Stimulated activated CD4-positive, alpha-beta T cell treated with anti-CD3 and anti-CD28 coated beads, Interleukin-15, amount 100 ng/mL, for 24 hours (primary cell): ENCODE measurements around the gene CASK.
"Not testable (repeated sequence)": the region's sequence is repeated elsewhere in the genome, so short reads cannot be mapped to it uniquely, and the experiment has no call there.

Experiments
- DNase-seq: peaks from one replicate; pipeline ENCODE4 v3.0.0-alpha.2; 2020

CASK gene

GRCh38 chrX:41728125-41728524, 195.2 kb downstream of the CASK start:
- no peak for DNase-seq

DNA sequence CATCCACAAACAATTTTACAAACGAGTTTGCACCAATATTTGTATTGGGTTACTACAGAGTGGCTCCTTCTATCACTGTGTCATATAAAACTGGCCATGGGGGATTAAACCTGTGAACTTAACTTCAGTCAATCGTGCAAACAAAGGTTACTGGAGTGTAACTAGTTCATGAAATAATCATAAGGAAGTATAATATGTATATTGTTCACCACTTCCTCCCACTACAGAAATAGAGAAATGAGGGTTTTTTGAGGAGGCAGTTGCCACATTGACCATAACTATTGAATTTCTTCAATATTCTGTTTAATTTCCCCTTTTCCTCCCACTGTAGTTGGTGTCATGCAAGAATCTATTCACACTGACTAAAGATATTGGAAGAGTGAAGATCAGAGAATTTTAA, 199.5 kb downstream of the CASK start, which contains the start of gene GPR82:
TSS of gene GPR82 (plus strand) at position 356 of the 400 bp plus-strand sequence. CDS start 2,846 bp downstream, outside the sequence.
- DNase-seq, result no peak

DNA sequence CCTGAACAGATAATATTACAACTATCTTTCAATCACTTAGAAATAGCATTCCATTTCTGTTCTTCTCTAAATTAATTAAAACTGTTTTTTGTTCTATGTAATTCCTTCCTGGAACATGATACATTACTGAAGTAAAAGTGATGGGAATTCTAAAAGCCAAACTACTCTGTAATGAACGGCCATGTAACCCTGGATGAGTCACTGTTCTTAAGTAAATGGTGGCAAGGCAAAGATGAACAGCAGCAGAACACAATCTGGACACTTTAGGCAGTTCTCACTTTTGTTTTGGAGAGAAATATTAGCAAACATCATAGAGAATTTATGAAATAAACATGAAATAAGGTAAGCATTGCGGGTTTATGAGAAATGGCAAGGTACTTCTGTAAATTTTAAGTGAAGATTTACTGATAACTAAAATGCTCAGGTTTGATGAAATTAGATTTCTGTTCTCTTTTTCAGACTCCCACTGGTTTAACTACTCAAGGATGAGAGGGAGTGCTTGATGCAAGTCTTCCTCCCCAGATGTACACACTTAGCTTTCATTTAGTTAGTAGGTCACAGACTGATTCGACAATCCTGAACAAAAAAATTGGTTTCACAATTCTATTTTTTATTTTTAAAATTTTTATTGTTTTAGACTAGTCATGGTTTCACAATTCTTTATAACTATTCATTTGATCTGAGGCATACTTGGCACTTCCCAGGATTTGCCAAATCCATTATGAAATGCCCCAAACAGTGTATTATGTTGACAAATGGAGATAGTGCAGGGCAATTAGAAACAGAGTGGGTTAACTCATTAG, 200.3 kb downstream of the CASK start:
- DNase-seq, result no peak

- no peak for DNase-seq
Measured at GRCh38 chrX:41722214-41722613, 201.1 kb downstream of the CASK start.

GRCh38 chrX:41721590-41721989, 201.8 kb downstream of the CASK start:
- DNase-seq, result no peak

DNA sequence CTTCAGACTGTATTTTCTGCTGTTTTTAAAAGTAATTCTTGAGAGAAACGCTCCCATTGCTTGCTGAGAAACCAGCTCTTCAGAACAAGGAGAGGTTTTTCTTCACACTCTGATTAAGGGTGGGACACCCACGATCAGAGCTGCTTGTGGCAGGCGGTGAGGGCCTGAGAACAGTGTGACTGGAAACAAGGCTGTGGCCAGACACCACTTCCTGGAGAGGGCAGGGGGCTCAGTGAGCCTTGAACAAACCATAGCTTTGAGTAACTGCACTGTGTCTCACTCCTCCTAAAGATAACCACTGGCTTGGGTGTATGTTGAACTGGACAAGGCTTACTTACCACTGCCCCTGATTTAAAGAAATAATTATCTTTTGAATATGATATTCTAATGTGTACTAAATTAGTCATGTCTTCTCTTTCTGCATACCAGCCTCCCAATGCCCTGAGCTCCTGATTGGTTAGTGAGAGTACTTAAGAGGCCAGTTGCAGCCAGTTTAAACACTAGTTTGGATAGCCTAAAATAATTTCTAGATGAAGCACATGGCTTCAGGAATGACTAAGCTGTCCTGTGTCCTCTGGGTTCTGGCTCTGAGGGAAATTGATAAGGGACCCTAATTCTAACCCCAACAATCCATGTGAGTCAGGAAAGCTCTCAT, 203.1 kb downstream of the CASK start:
- DNase-seq, result peak; percentile 46

DNA sequence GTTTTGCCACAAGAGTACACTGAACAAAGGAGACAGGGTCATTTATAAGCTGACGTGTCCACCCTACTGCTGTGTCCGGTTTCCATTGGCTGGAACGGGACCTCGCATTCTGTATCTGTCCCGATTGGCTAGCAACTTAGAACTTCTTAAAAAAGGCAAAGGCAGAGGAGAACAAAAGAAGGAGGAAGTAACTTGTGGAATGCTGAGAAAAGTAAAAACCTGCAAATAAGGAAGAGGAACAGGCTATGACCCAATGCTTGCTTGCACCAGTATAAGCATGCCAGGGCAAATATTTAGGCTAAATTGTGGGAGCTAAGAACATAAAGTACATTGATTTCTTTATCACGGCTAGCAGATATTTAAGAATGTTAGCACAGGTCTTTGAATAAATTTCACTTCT, 203.7 kb downstream of the CASK start:
- not testable (repeated sequence) for DNase-seq

- no peak for DNase-seq
Measured at GRCh38 chrX:41718481-41719235, 204.7 kb downstream of the CASK start.

GRCh38 chrX:41716767-41717473, 206.4 kb downstream of the CASK start:
- no peak for DNase-seq

DNA sequence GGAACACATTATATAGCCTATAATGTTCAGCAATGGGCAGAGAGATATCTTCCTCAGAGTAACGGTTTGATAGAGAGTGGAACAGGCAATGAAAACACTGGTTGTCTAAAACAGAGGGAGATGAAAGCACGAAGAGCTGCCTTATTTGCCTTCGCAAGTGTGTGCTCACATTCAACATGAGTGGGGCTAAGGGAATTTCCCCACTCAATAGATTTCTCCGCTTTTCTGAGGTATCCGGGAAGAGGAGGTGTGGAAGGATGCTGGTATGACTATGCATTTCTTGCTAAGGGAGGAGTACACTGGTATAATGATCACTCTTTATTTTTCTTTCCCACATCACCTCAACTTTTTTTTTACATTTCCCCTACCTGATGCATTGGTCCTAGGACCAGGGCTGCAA, 207.1 kb downstream of the CASK start:
- no peak for DNase-seq

GRCh38 chrX:41711021-41711667, 212.2 kb downstream of the CASK start:
- no peak for DNase-seq

DNA sequence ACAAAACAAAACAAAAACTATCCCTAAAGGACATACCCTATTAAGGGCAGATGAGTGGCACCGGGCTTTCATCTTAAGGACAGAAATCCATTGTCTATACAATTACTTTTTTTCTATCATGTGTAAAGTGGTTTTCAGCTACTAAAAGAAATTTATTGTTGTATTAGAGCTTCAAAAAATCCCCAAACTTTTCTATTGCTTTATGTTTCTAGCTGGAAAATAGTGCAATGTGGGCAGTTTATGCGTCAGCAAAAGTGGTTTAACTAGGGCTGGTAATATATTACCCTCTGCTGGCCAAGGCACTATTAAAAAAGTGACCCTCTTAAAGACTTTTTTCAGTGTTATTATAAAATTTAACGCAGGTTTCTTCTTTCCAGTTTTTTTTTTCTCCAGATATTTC, 214.9 kb downstream of the CASK start:
- no peak for DNase-seq

- no peak for DNase-seq
Measured at GRCh38 chrX:41707218-41707617, 216.1 kb downstream of the CASK start.

- DNase-seq, result no peak
Measured at GRCh38 chrX:41705680-41706374, 217.5 kb downstream of the CASK start.

DNA sequence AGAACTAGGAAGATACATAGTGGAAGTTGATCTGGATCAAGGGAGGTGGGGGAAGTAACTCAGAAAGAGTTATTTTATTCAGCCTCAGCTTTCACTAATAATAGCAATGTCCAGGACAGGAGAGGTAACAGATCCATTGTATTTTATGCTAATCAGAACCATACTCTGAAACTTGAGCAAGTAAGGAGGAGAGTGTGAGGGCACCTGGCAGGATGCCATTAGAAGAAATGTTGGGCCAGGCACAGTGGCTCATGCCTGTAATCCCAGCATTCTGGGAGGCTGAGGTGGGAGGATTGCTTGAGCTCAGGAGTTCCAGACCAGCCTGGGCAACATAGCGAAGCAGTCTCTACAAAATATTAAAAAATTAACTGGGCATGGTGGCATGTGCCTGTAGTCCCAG, 218.3 kb downstream of the CASK start:
- no peak for DNase-seq

DNA sequence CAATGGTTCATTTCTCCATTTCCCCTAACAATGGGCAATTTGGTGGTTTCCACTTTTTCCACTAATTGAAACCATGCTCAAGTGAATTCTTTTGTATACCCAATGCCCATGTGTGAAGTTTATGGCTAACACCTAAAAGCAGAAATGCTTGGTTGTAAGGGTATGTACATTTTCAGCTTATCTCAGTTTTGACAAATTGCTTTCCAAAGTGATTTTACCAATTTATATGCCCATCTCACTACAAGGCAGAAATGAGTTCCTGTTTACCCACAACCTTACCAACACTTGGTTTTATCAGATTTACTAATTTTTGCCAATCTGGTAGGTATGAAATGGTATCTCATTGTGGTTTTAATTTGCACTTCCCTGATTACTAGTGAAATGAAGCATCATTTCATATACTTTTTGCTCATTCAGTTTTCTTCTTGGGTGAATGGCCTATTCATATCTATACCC, 219.8 kb downstream of the CASK start:
- no peak for DNase-seq

DNA sequence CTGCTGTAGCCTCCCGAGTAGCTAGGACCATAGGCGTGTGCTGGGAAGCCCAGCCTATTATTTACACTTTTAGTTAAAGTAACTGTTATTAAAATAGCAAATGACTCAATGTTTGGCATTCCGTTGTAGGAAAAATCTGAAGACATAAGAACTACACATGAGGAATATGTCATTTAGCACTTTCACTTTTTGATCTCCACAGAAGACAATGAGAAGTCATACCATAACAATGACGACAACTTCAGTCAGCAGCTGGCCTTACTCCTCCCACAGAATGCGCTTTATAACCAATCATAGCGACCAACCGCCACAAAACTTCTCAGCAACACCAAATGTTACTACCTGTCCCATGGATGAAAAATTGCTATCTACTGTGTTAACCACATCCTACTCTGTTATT, 227.9 kb downstream of the CASK start:
- peak; percentile 8 for DNase-seq

- no peak for DNase-seq
Measured at GRCh38 chrX:41693024-41693423, 230.3 kb downstream of the CASK start.

DNA sequence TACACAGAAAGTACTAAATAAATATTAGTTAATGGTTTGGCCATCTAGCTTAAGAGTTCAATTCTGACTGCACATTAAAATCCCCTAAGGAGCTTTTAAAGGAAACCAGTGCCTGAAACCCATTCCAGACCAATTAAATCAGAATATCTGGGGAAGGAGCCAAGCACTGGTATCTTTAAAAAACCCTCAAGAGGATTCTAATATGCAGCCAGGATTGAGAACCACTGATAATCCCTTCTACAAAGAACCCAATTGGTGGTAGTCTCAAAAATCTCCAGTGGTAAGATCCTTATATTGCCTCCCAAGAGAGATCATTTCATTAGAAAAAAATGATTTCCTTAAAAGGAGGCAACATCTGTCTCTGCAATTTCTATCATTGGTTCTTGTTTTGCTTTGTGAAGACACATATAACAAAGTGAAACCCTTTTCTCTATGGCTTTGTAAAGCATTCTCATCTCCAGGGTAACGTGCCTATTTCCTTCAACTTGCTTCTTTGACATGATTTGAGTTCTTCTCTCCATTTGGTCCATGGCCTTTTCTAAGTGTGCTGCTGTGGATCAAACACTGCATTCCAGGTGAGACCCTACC, 231.1 kb downstream of the CASK start:
- DNase-seq, result no peak

DNA sequence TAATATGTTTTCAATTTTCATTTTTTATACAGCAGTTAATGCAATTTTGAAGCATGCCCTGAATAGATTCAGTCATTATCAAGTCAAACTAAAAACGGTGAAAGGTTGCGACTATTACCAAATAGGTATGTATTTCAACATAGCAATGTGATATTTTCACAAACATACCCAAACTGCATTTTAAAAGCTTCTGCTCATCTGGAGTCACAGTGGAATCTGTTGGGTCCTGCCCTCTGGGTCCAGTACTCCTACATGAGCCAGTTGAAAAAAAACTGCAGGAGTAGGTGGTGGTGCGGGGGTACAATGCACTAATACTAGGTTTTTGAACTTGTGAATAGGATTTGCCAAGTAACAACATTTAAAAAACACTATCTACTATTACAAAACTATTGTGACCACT, 233.6 kb downstream of the CASK start:
- no peak for DNase-seq

- DNase-seq, result peak; percentile 40
Measured at GRCh38 chrX:41688835-41689234, 234.5 kb downstream of the CASK start, which contains the start of gene GPR34. Gene GPR34, plus strand, starts transcription at chrX:41688973. Its CDS starts 6,661 bp downstream, at chrX:41695634.
